NK-92 treated with Interleukin-12 subunit alpha and Interleukin-12 subunit beta, amount 100 ng/mL, for 24 hours (cell line): ENCODE results near the gene PRKCZ.

ENCODE experiments used
- DNase-seq: peaks from one replicate; lab custom pipeline; 2025; lab: John Stamatoyannopoulos, UW

PRKCZ gene

GRCh38 chr1:2024887-2025286 lies 25.3 kb upstream of the PRKCZ start:
- DNase-seq: no peak

GRCh38 chr1:2025491-2025981 lies 24.7 kb upstream of the PRKCZ start:
- DNase-seq: no peak

- no peak for DNase-seq
Measured at GRCh38 chr1:2027961-2028583, 22.1 kb upstream of the PRKCZ start.

GRCh38 chr1:2028870-2029560 lies 21.2 kb upstream of the PRKCZ start:
- DNase-seq: no peak

- DNase-seq: no peak
Measured at GRCh38 chr1:2029561-2029960, 20.6 kb upstream of the PRKCZ start.

- no peak for DNase-seq
Measured at GRCh38 chr1:2030076-2030871, 19.9 kb upstream of the PRKCZ start.

- no peak for DNase-seq
Measured at GRCh38 chr1:2031546-2032540, 18.4 kb upstream of the PRKCZ start.

GRCh38 chr1:2032737-2033136 lies 17.5 kb upstream of the PRKCZ start:
- no peak for DNase-seq

- DNase-seq: no peak
Measured at GRCh38 chr1:2033165-2033564, 17.0 kb upstream of the PRKCZ start.

- no peak for DNase-seq
Measured at GRCh38 chr1:2036287-2036686, 13.9 kb upstream of the PRKCZ start.

- no peak for DNase-seq
Measured at GRCh38 chr1:2037314-2037979, 12.8 kb upstream of the PRKCZ start.

GRCh38 chr1:2038229-2038628 lies 12.0 kb upstream of the PRKCZ start:
- no peak for DNase-seq

- no peak for DNase-seq
Measured at GRCh38 chr1:2039251-2039650, 11.0 kb upstream of the PRKCZ start.

- no peak for DNase-seq
Measured at GRCh38 chr1:2041305-2041704, 8.9 kb upstream of the PRKCZ start.

GRCh38 chr1:2041887-2042286 lies 8.3 kb upstream of the PRKCZ start:
- DNase-seq: no peak

GRCh38 chr1:2042830-2043773 lies 7.1 kb upstream of the PRKCZ start:
- DNase-seq: no peak

- DNase-seq: no peak
Measured at GRCh38 chr1:2043886-2044285, 6.3 kb upstream of the PRKCZ start.

GRCh38 chr1:2044510-2045319 lies 5.5 kb upstream of the PRKCZ start:
- no peak for DNase-seq
